Measurements from ENCODE around the gene ATP5PB.

ATP5PB gene

GRCh38 chr1:111509997-111510375 lies 60.7 kb downstream of the ATP5PB start:
- ATAC-seq = no peak

- ATAC-seq = no peak
Measured at GRCh38 chr1:111511370-111511769, 62.1 kb downstream of the ATP5PB start.
